GM19239 (cell line): ENCODE data around the gene RTBDN.
"Not testable (repeated sequence)": the region's sequence is repeated elsewhere in the genome, so short reads cannot be mapped to it uniquely, and the experiment has no call there.

Experiments
- DNase-seq: peaks from one replicate; pipeline ENCODE4 v3.0.0; 2011; ENCODE audit warnings: low spot score; ENCODE audit not compliant: insufficient read length
- FAIRE-seq: peaks from 2 replicates; lab custom pipeline; 2011; peaks lifted over from hg19 to GRCh38; lab: Jason Lieb, UNC

RTBDN gene

GRCh38 chr19:12828494-12828893 lies 5.9 kb downstream of the RTBDN start:
- no peak for FAIRE-seq
- no peak for DNase-seq

GRCh38 chr19:12825254-12826131 lies 8.9 kb downstream of the RTBDN start:
- FAIRE-seq (no peak), DNase-seq (no peak)

GRCh38 chr19:12821761-12822160 lies 12.6 kb downstream of the RTBDN start:
- no peak for FAIRE-seq
- no peak for DNase-seq

GRCh38 chr19:12817810-12818209 lies 16.6 kb downstream of the RTBDN start:
- DNase-seq, FAIRE-seq: not testable (repeated sequence)

GRCh38 chr19:12817188-12817587 lies 17.2 kb downstream of the RTBDN start:
- not testable (repeated sequence) for DNase-seq, FAIRE-seq

- DNase-seq (no peak), FAIRE-seq (no peak)
These were observed 19.3 kb downstream of the RTBDN start for GRCh38 chr19:12815088-12815487.

- DNase-seq (peak; percentile 98), FAIRE-seq (peak; percentile 95)
These were observed 27.9 kb downstream of the RTBDN start, which contains the start of gene RNASEH2A for GRCh38 chr19:12806242-12807081. Gene RNASEH2A, plus strand, starts transcription at chr19:12806584. Its CDS starts 90 bp downstream, at chr19:12806674.

- DNase-seq (no peak), FAIRE-seq (no peak)
These were observed 30.3 kb downstream of the RTBDN start for GRCh38 chr19:12804051-12804450.

GRCh38 chr19:12802267-12803106 lies 31.9 kb downstream of the RTBDN start:
- no peak for DNase-seq
- FAIRE-seq: no peak

GRCh38 chr19:12801466-12802266 lies 32.7 kb downstream of the RTBDN start, which contains the start of the genes PRDX2 and THSD8:
Gene PRDX2, minus strand, starts transcription at chr19:12801800. Its CDS starts 539 bp downstream, at chr19:12801261.
Gene THSD8, plus strand, starts transcription at chr19:12802069. Its CDS starts 3 bp downstream, at chr19:12802072.
- FAIRE-seq: no peak
- DNase-seq: no peak

GRCh38 chr19:12800923-12801465 lies 33.4 kb downstream of the RTBDN start:
- FAIRE-seq (no peak), DNase-seq (no peak)

GRCh38 chr19:12800466-12800770 lies 34.0 kb downstream of the RTBDN start:
- DNase-seq (no peak), FAIRE-seq (no peak)

GRCh38 chr19:12799742-12800465 lies 34.5 kb downstream of the RTBDN start:
- FAIRE-seq: no peak

GRCh38 chr19:12797607-12798006 lies 36.8 kb downstream of the RTBDN start:
- DNase-seq, FAIRE-seq: not testable (repeated sequence)

More at GRCh38 chr19:12799742-12800465, 34.5 kb downstream of the RTBDN start:
- DNase-seq: no peak

GRCh38 chr19:12797141-12797587 lies 37.2 kb downstream of the RTBDN start:
- DNase-seq: no peak
- FAIRE-seq: no peak

GRCh38 chr19:12796146-12797071 lies 38.0 kb downstream of the RTBDN start:
- FAIRE-seq (peak; percentile 89), DNase-seq (no peak)

- FAIRE-seq (no peak), DNase-seq (no peak)
These were observed 39.4 kb downstream of the RTBDN start for GRCh38 chr19:12794971-12795381.
